H1 (cell line): ENCODE measurements around the gene CRYBG1. TPM values are rescaled to one million over a fixed set of nuclear protein-coding genes. Genes with fewer than 3 reads are reported as not detected.

ENCODE experiments used
- NANOG ChIP-seq: IDR thresholded peaks from 2 replicates; pipeline ENCODE4 v1.6.1; 2011; ENCODE audit warnings: low read length, low read depth, mild to moderate bottlenecking, inconsistent platforms; ENCODE audit not compliant: insufficient read depth, poor library complexity, severe bottlenecking
- polyA plus RNA-seq, 7 experiments: library from polyadenylated mRNA; depleted of rRNA in 3 of 7; stranded (reverse) in 5 of 7; unstranded in 2 of 7; fragments of >200 nt in 5 of 7; fragments of 200-250 nt in 2 of 7; gene quantifications; 1 replicate in 5 of 7; 2 replicates in 1 of 7; 4 replicates in 1 of 7; pipeline versions ENCODE4 v1.2.1 to v1.2.3, GENCODE V29; 2011 to 2013; ENCODE audit warnings: missing spikeins in 2 of 7, mixed read lengths in 2 of 7
- total RNA-seq: library from RNA; stranded (reverse); fragmentation: NEBNext Ultra II Directional; extraction: Animal tissue kit (Norgen Biotek cat#: 25700); gene quantifications from 2 replicates; pipeline ENCODE4 v1.2.1, GENCODE V29; 2021

The CRYBG1 gene
- total and polyA plus RNA-seq, 2 of the 8 experiments (the other 6 are each of a cell fraction or from before 2014, with no cell fraction given), result 2.2 to 11.6 TPM

- no peak for TF ChIP-seq NANOG
Measured at GRCh38 chr6:106619223-106619622, 258.7 kb downstream of the CRYBG1 start (continued).
